SW 1271 (cell line): ENCODE results near the gene NEB.
"Not testable (repeated sequence)": the region's sequence is repeated elsewhere in the genome, so short reads cannot be mapped to it uniquely, and the experiment has no call there.

ENCODE experiments used
- DNase-seq, 2 experiments: peaks; one replicate each; lab custom pipeline; 2025; lab: John Stamatoyannopoulos, UW

The NEB gene

GRCh38 chr2:151614159-151614558, 120.1 kb downstream of the NEB start:
- no peak for DNase-seq

- DNase-seq, result no peak
These were observed 122.9 kb downstream of the NEB start for GRCh38 chr2:151611351-151611750.

GRCh38 chr2:151610310-151610709, 124.0 kb downstream of the NEB start:
- no peak for DNase-seq

- DNase-seq, result no peak
These were observed 124.6 kb downstream of the NEB start for GRCh38 chr2:151609705-151610104.

GRCh38 chr2:151607459-151608424, 126.5 kb downstream of the NEB start:
- DNase-seq, result not testable (repeated sequence)

GRCh38 chr2:151603530-151603929, 130.7 kb downstream of the NEB start:
- DNase-seq, result not testable (repeated sequence)

GRCh38 chr2:151602402-151602801, 131.9 kb downstream of the NEB start:
- DNase-seq, result not testable (repeated sequence)

- DNase-seq, result not testable (repeated sequence)
These were observed 132.5 kb downstream of the NEB start for GRCh38 chr2:151601803-151602202.

GRCh38 chr2:151596903-151597608, 137.2 kb downstream of the NEB start:
- not testable (repeated sequence) for DNase-seq

- DNase-seq, result not testable (repeated sequence)
These were observed 142.4 kb downstream of the NEB start for GRCh38 chr2:151591908-151592255.

- not testable (repeated sequence) for DNase-seq
These were observed 142.9 kb downstream of the NEB start for GRCh38 chr2:151591250-151591907.

- not testable (repeated sequence) for DNase-seq
These were observed 153.0 kb downstream of the NEB start for GRCh38 chr2:151581300-151581699.

GRCh38 chr2:151580697-151581096, 153.6 kb downstream of the NEB start:
- not testable (repeated sequence) for DNase-seq

GRCh38 chr2:151577116-151577515, 157.2 kb downstream of the NEB start:
- DNase-seq, result no peak

- DNase-seq, result no peak
These were observed 158.2 kb downstream of the NEB start for GRCh38 chr2:151576080-151576479.

GRCh38 chr2:151575338-151575737, 158.9 kb downstream of the NEB start:
- no peak for DNase-seq

- no peak for DNase-seq
These were observed 164.1 kb downstream of the NEB start for GRCh38 chr2:151570191-151570590.

- DNase-seq, result no peak
These were observed 165.1 kb downstream of the NEB start for GRCh38 chr2:151569167-151569566.

GRCh38 chr2:151568501-151568900, 165.8 kb downstream of the NEB start:
- no peak for DNase-seq

- no peak for DNase-seq
These were observed 167.3 kb downstream of the NEB start for GRCh38 chr2:151567006-151567405.

- DNase-seq, result no peak
These were observed 171.9 kb downstream of the NEB start for GRCh38 chr2:151562398-151562797.

GRCh38 chr2:151560289-151560688, 174.0 kb downstream of the NEB start:
- no peak for DNase-seq
